H1 (cell line): ENCODE data around the gene UBR7. TPM values are rescaled to one million over a fixed set of nuclear protein-coding genes. Genes with fewer than 3 reads are reported as not detected.

Experiments
- polyA plus RNA-seq, 7 experiments: library from polyadenylated mRNA; depleted of rRNA in 3 of 7; stranded (reverse) in 5 of 7; unstranded in 2 of 7; fragments of >200 nt in 5 of 7; fragments of 200-250 nt in 2 of 7; gene quantifications; 1 replicate in 5 of 7; 2 replicates in 1 of 7; 4 replicates in 1 of 7; pipeline versions ENCODE4 v1.2.1 to v1.2.3, GENCODE V29; 2011 to 2013; ENCODE audit warnings: missing spikeins in 2 of 7, mixed read lengths in 2 of 7
- total RNA-seq: library from RNA; stranded (reverse); fragmentation: NEBNext Ultra II Directional; extraction: Animal tissue kit (Norgen Biotek cat#: 25700); gene quantifications from 2 replicates; pipeline ENCODE4 v1.2.1, GENCODE V29; 2021

The UBR7 gene
- total and polyA plus RNA-seq, 2 of the 8 experiments (the other 6 are each of a cell fraction or from before 2014, with no cell fraction given), result 20.1 to 28.4 TPM

Other genes with a start within 250 kb of the UBR7 start
- 143 and 148 TPM in 2 replicates for gene ITPK1, start 91.3 kb upstream of the UBR7 start, total RNA-seq
- gene ITPK1, start 91.3 kb upstream of the UBR7 start, polyA plus RNA-seq (2011; rRNA removed), result 108 and 114 TPM in 2 replicates
- 17.3 and 18.3 TPM in 2 replicates for gene MOAP1, start 22.4 kb upstream of the UBR7 start, total RNA-seq
- 15.8 and 20.1 TPM in 2 replicates for gene MOAP1, start 22.4 kb upstream of the UBR7 start, polyA plus RNA-seq (2011; rRNA removed)
- 26.9 and 27.5 TPM in 2 replicates for gene LYSET, start 21.9 kb upstream of the UBR7 start, total RNA-seq
- 13.2 and 26.2 TPM in 2 replicates for gene LYSET, start 21.9 kb upstream of the UBR7 start, polyA plus RNA-seq (2011; rRNA removed)
- gene GON7, start 191 bp upstream of the UBR7 start, total RNA-seq, result 8.8 and 9.9 TPM in 2 replicates
- 2.9 and 3.8 TPM in 2 replicates for gene GON7, start 191 bp upstream of the UBR7 start, polyA plus RNA-seq (2011; rRNA removed)
- gene BTBD7, start 125.8 kb downstream of the UBR7 start, total RNA-seq, result 46.1 and 48.6 TPM in 2 replicates
- 10.8 and 12.1 TPM in 2 replicates for gene BTBD7, start 125.8 kb downstream of the UBR7 start, polyA plus RNA-seq (2011; rRNA removed)
- gene COX8C, start 139.9 kb downstream of the UBR7 start, total RNA-seq, result not detected in 2 replicates
- gene COX8C, start 139.9 kb downstream of the UBR7 start, polyA plus RNA-seq (2011; rRNA removed), result not detected in 2 replicates
- gene UNC79, start 223.7 kb downstream of the UBR7 start, total RNA-seq, result 2.3 and 2.5 TPM in 2 replicates
- 1.5 and 1.8 TPM in 2 replicates for gene UNC79, start 223.7 kb downstream of the UBR7 start, polyA plus RNA-seq (2011; rRNA removed)